Peyer's patch (tissue), 4 donors: ENCODE measurements around the gene ASAP3.

Experiments
- POLR2A ChIP-seq, 2 donors: fragments of 450-650 bp; IDR thresholded peaks; one replicate each; pipeline ENCODE4 v1.5.1; 2017; ENCODE audit warnings: antibody characterized with exemption in 2 of 2, mild to moderate bottlenecking in 2 of 2, moderate library complexity in 2 of 2
- TF ChIP-seq, protein P1 (sequence below), 6 experiments: fragments of 450-650 bp in 4 of 6; fragments of 200-600 bp in 2 of 6; sonication (generic) in 1 of 6; IDR thresholded peaks; one replicate each; pipeline ENCODE4 v1.5.1; 2017 to 2019; ENCODE audit warnings: antibody characterized with exemption in 6 of 6, mild to moderate bottlenecking in 3 of 6, moderate library complexity in 1 of 6

DNA sequence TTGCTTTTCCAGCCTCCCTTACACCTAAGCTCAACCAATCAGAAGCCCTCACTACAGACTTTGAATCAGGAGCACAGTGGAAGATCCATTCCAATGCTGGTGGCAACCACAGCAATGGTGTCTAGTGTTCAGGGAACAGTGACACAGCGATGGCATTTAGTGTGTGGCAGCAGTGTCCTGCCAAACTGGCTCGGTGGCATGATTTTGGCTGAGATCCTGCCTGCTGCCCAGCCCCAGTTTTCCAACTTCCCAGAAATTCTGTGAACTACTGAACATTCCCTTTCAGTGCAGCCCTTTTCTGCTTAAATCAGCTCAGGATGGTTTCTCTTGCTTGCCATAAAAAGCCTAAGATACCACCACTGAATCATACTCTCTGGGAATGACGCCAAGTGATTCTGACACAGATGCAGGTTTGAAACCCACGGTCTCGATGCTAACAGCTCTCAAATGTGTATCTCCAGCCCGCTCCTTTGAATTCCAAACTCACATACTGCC lies 8.8 kb downstream of the ASAP3 start:
- TF ChIP-seq, protein P1, sequence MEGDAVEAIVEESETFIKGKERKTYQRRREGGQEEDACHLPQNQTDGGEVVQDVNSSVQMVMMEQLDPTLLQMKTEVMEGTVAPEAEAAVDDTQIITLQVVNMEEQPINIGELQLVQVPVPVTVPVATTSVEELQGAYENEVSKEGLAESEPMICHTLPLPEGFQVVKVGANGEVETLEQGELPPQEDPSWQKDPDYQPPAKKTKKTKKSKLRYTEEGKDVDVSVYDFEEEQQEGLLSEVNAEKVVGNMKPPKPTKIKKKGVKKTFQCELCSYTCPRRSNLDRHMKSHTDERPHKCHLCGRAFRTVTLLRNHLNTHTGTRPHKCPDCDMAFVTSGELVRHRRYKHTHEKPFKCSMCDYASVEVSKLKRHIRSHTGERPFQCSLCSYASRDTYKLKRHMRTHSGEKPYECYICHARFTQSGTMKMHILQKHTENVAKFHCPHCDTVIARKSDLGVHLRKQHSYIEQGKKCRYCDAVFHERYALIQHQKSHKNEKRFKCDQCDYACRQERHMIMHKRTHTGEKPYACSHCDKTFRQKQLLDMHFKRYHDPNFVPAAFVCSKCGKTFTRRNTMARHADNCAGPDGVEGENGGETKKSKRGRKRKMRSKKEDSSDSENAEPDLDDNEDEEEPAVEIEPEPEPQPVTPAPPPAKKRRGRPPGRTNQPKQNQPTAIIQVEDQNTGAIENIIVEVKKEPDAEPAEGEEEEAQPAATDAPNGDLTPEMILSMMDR (IDR thresholded peaks at IDR 0.05), result no peak
- TF ChIP-seq POLR2A (IDR thresholded peaks at IDR 0.05), result no peak
